ENCODE data around the gene GPR157. TPM values are rescaled to one million over a fixed set of nuclear protein-coding genes. Genes with fewer than 3 reads are reported as not detected.

Gene GPR157
- total RNA-seq (ENCODE audit: unreplicated experiment), result 0.76 TPM
- long read RNA-seq, result 0 reads

- peak; percentile 68 for DNase-seq
- peak within 1 kb of the TSS; percentile 85 for H3K4me3 Mint-ChIP-seq (ENCODE audit: unreplicated experiment)
- H3K27ac Mint-ChIP-seq (ENCODE audit: unreplicated experiment), result no peak within 1 kb of the TSS
- H3K36me3 Mint-ChIP-seq (ENCODE audit: unreplicated experiment), result no peaks in the 10 kb centered on the region
- TF ChIP-seq CTCF (IDR thresholded peaks at IDR 0.05; ENCODE audit: partially characterized antibody, unreplicated experiment), result no peak
- H3K4me1 Mint-ChIP-seq (ENCODE audit: low read depth, unreplicated experiment), result no peaks in the 10 kb centered on the region
- no peaks in the 10 kb centered on the region for H3K9me3 Mint-ChIP-seq (ENCODE audit: unreplicated experiment)
- H3K27me3 Mint-ChIP-seq (ENCODE audit: unreplicated experiment), result no peaks in the 10 kb centered on the region
Observed at GRCh38 chr1:9128520-9129265, at the start of gene GPR157. TSS of gene GPR157 (minus strand) at chr1:9129102. CDS start at chr1:9129027, 75 bp downstream.

DNA sequence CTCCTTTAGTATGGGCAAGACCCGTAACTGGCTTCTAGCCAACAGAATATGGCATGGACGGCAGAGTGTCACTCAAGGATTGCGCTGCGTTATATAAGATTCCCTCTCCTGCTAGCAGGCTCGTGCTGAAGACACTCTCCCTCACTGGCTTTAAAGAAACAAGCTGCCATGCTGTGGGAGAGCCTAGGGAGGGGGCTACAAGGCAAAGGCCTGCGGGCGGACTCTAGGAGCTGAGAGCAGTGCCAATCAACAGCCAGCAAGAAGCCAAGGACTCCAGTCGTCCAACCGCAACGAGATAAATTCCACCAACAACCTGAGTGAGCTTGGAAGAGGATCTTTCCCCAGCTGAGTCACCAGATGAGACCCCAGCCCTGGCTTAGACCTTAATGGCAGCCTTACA, 45.9 kb upstream of the GPR157 start:
- no peaks in the 10 kb centered on the region for H3K4me1 Mint-ChIP-seq (ENCODE audit: low read depth, unreplicated experiment)

GRCh38 chr1:9174243-9174642, 45.3 kb upstream of the GPR157 start:
- H3K9me3 Mint-ChIP-seq (ENCODE audit: unreplicated experiment), result no peaks in the 10 kb centered on the region
- H3K27me3 Mint-ChIP-seq (ENCODE audit: unreplicated experiment), result no peaks in the 10 kb centered on the region
- H3K4me1 Mint-ChIP-seq (ENCODE audit: low read depth, unreplicated experiment), result no peaks in the 10 kb centered on the region
- H3K4me3 Mint-ChIP-seq (ENCODE audit: unreplicated experiment), result no peak overlapping the region
- peaks cover 5% of the 10 kb centered on the region for H3K36me3 Mint-ChIP-seq (ENCODE audit: unreplicated experiment)
- H3K27ac Mint-ChIP-seq (ENCODE audit: unreplicated experiment), result no peak overlapping the region
- DNase-seq, result no peak
- no peak for TF ChIP-seq CTCF (IDR thresholded peaks at IDR 0.05; ENCODE audit: partially characterized antibody, unreplicated experiment)

More for the DNA sequence above, 45.9 kb upstream of the GPR157 start:
- no peak for TF ChIP-seq CTCF (IDR thresholded peaks at IDR 0.05; ENCODE audit: partially characterized antibody, unreplicated experiment)
- Mint-ChIP-seq H3K27ac (ENCODE audit: unreplicated experiment) (no peak overlapping the region), H3K4me3 (ENCODE audit: unreplicated experiment) (no peak overlapping the region), H3K27me3 (ENCODE audit: unreplicated experiment) (no peaks in the 10 kb centered on the region), H3K36me3 (ENCODE audit: unreplicated experiment) (peaks cover 5% of the 10 kb centered on the region), H3K9me3 (ENCODE audit: unreplicated experiment) (no peaks in the 10 kb centered on the region)
- no peak for DNase-seq

DNA sequence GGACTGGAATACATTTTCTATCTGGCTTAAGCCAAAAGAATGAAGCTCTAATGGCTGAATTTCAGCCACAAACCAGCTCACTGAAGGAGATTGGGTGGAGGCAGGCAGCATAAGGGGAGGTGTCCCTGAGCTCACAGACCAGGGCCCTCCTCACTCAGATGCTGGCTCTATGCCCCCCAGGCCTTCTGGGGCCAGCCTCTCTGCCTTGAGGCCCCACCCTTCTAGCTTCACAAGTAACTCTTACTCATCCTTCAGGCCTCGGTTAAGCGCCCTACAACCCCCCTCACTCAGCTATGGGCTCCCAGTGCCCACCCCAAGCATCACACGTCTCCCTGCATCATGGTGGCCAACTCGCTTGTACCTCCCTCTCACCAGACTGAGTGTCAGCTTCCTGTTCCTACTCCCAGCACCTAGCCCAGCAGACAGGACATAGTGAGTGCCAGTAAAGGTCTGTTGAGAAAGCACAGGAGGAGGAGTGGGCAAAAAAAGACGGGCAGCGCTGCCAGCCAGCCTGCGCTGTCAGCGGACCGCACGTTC, 40.8 kb upstream of the GPR157 start:
- TF ChIP-seq CTCF (IDR thresholded peaks at IDR 0.05; ENCODE audit: partially characterized antibody, unreplicated experiment), result no peak
- H3K4me3 Mint-ChIP-seq (ENCODE audit: unreplicated experiment), result no peak overlapping the region
- H3K27me3 Mint-ChIP-seq (ENCODE audit: unreplicated experiment), result peaks cover 7% of the 10 kb centered on the region
- H3K36me3 Mint-ChIP-seq (ENCODE audit: unreplicated experiment), result peaks cover under 1% of the 10 kb centered on the region
- no peaks in the 10 kb centered on the region for H3K9me3 Mint-ChIP-seq (ENCODE audit: unreplicated experiment)
- no peak for DNase-seq
- no peaks in the 10 kb centered on the region for H3K4me1 Mint-ChIP-seq (ENCODE audit: low read depth, unreplicated experiment)
- no peak overlapping the region for H3K27ac Mint-ChIP-seq (ENCODE audit: unreplicated experiment)

DNA sequence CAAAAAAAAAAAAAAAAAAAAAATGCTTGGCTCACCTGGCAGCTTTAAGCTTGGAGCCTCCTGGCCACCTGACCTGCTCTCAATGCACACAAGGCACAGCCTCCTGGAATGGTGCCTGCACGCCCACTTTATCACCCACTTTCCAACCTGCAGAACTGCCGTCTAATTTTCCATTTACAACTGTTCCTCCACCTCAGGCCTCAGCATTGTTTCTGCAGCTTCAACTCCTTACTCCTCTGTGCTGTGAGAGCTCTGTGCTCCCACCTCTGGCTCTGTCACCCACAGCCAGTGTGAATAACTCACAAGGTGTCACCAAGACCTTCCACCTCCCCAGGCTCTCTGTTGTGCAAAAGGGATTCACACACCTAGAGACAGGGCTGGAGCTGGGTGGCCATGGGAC, 38.7 kb upstream of the GPR157 start:
- Mint-ChIP-seq H3K27ac (ENCODE audit: unreplicated experiment) (no peak overlapping the region), H3K4me1 (ENCODE audit: low read depth, unreplicated experiment) (no peaks in the 10 kb centered on the region), H3K36me3 (ENCODE audit: unreplicated experiment) (no peaks in the 10 kb centered on the region), H3K27me3 (ENCODE audit: unreplicated experiment) (peaks cover 8% of the 10 kb centered on the region), H3K9me3 (ENCODE audit: unreplicated experiment) (peaks cover 2% of the 10 kb centered on the region), H3K4me3 (ENCODE audit: unreplicated experiment) (no peak overlapping the region)
- no peak for TF ChIP-seq CTCF (IDR thresholded peaks at IDR 0.05; ENCODE audit: partially characterized antibody, unreplicated experiment)
- no peak for DNase-seq
